Gastrocnemius medialis (tissue), 4 donors: ENCODE results near the gene PIP5KL1.

ENCODE experiments used
- CTCF ChIP-seq, 5 experiments: fragments of 450-650 bp in 3 of 5; fragments of 200-600 bp in 2 of 5; sonication (generic) in 2 of 5; IDR thresholded peaks in 4 of 5; conservative IDR thresholded peaks in 1 of 5; 1 replicate in 4 of 5; 2 replicates in 1 of 5; pipeline ENCODE4 v1.5.1; 2016 to 2019; ENCODE audit warnings: antibody characterized with exemption in 5 of 5, mild to moderate bottlenecking in 3 of 5, moderate library complexity in 3 of 5
- POLR2A ChIP-seq, 2 donors: fragments of 450-650 bp; IDR thresholded peaks; one replicate each; pipeline ENCODE4 v1.6.1; 2017; ENCODE audit warnings: antibody characterized with exemption in 2 of 2, mild to moderate bottlenecking in 2 of 2, moderate library complexity in 2 of 2

DNA sequence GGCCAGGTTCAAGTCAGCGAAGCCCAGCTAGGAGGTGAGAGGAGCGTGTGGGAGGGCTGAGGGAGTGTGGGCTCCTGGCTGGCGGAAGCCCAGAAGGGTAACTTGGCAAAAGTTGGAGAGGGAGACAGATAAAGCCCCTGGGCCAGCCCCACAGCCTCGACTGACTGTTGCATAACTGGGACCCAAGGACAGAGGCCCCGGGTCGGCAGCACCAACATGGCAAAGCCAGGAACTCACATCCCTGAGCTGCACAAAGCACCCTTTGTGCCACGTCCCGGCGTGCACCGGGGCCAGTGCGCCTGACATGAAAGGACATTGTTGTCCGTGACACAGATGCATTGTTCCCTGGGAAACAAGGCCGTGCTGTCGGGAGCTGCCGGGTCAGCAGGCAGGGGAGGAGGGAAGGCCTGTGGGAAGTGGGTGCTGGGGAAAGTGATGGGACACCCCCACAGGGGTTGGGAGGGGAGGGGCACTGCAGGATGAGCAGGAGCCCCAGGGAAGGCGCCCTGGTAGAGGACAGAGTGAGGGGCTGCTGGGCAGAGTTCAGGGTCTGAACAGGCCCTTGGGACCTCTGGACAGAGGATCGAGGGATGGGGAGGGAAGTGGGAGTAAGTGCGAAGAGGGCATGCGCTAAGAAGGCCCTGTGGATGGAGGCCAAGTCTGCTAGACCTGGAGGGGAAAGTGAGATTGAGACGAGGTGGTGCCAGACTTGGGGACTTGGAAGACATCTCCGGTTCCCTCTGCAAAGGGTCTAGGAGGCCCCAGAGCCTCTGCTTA lies 20.1 kb upstream of the PIP5KL1 start:
- TF ChIP-seq CTCF (IDR thresholded peaks at IDR 0.05 in 4 of 5, conservative IDR thresholded peaks at IDR 0.05 in 1 of 5) (no peak), POLR2A (IDR thresholded peaks at IDR 0.05) (no peak)
